Activated naive CD8-positive, alpha-beta T cell treated with anti-CD3 and anti-CD28 coated beads, Interleukin-2, amount 10 ng/mL, durations not matched to agents 7 days and 5 days (primary cell): Measurements from ENCODE around the gene CCDC57. TPM values are rescaled to one million over a fixed set of nuclear protein-coding genes. Genes with fewer than 3 reads are reported as not detected.

Experiments
- ATAC-seq: fragments of 150-1000 bp; cut with Tn5 transposase; one replicate; pipeline ENCODE4 v1.10.0; 2021; ENCODE audit warnings: low read depth, moderate library complexity
- POLR2A ChIA-PET: fragments of 350-600 bp; sonication (Branson Sonifier 250); formaldehyde crosslinking; loops from one replicate; lab custom pipeline; 2021; ENCODE audit warnings: antibody characterized with exemption; lab: Charles Lee
- DNase-seq: peaks from one replicate; pipeline ENCODE4 v3.0.0; 2021
- H3K27ac Mint-ChIP-seq: one replicate; pipeline ENCODE4 v1.8.0; 2022; ENCODE audit warnings: mild to moderate bottlenecking, mixed read lengths
- H3K27me3 Mint-ChIP-seq: one replicate; pipeline ENCODE4 v1.8.0; 2022; ENCODE audit warnings: mild to moderate bottlenecking, moderate library complexity, mixed read lengths
- H3K36me3 Mint-ChIP-seq: one replicate; pipeline ENCODE4 v1.8.0; 2021; ENCODE audit warnings: mild to moderate bottlenecking, mixed read lengths
- H3K4me1 Mint-ChIP-seq: one replicate; pipeline ENCODE4 v1.8.0; 2021; ENCODE audit warnings: mixed read lengths
- H3K4me3 Mint-ChIP-seq: one replicate; pipeline ENCODE4 v1.8.0; 2022; ENCODE audit warnings: mild to moderate bottlenecking, moderate library complexity, mixed read lengths
- H3K9me3 Mint-ChIP-seq: one replicate; pipeline ENCODE4 v1.8.0; 2021; ENCODE audit warnings: mixed read lengths
- total RNA-seq, 2 experiments: library from RNA; stranded (reverse); gene quantifications; one replicate each; pipeline ENCODE4 v1.2.3, GENCODE V29; 2021

The CCDC57 gene
- total RNA-seq, 2 experiments from 2014 or later: 79.5 to 81.7 TPM

DNA sequence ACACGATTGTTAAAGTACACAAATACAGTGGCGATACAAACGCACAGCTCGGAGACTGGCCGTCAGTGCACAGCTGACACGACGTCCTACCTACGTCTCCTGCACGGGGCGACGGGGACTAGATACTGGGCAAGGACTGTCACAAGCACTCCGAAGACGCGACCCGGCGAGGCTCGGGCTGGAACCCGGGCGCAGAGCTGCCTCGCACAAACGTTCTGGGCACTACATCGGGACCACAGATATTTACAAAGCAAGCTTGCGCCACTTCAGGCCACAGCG lies 30.0 kb upstream of the CCDC57 start:
- Mint-ChIP-seq H3K27ac (peak overlapping the region; percentile 42), H3K4me3 (no peak overlapping the region), H3K27me3 (no peaks in the 10 kb centered on the region), H3K9me3 (no peaks in the 10 kb centered on the region), H3K4me1 (peaks cover 30% of the 10 kb centered on the region), H3K36me3 (peaks cover 17% of the 10 kb centered on the region)
- POLR2A ChIA-PET: interaction anchor here (1.5 to 2.0 kb wide), 3 partner anchors 50 to 61 kb away, joined by 3 to 12 read pairs (median 6); no protein-coding TSS in a partner anchor
- no peak for ATAC-seq
- no peak for DNase-seq

DNA sequence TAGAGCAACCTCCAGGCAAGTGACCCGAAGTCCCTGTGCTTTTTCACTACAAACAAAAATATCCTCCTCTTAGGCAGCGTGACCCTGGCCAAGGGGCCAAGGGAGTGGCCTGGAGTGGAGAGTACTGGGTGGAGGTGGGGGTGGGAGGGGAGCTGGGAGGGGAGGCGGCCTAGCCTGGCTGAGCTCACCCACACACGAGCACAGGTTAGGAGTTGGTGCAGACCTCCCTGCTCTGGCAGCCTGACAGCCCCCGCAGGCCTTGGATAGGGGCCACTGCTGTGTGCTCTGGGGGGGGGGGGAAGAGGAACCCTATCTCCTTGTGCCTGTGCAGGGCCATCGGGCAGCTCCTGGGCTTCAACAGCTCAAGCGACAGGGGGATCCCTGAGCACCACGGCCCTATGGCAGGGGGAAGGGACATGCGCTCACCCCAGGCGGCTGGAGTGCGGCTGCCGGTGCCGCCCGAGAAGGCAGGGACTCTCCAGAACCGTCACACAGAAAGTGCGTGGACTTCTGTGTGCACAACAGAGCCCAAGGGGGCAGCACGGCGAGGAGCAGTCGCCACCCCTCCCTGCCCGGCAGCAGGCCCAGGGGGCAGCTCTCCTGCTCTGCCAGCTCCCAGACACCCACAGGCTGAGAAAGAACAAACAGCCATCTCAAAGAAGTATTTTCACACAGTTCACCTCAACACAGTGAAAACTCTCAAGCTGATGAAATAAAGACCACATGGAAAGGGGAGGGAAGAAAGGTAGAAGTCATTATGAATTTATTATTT lies 29.5 kb upstream of the CCDC57 start:
- POLR2A ChIA-PET: interaction anchor here (0.7 to 2.6 kb wide), 6 partner anchors 12 to 76 kb away, joined by 3 to 12 read pairs (median 6); partner anchors contain the start of genes CD7 and SLC16A3
- Mint-ChIP-seq H3K27ac (peak overlapping the region; percentile 85), H3K27me3 (no peaks in the 10 kb centered on the region), H3K36me3 (peaks cover 20% of the 10 kb centered on the region), H3K4me3 (no peak overlapping the region), H3K4me1 (peaks cover 32% of the 10 kb centered on the region), H3K9me3 (no peaks in the 10 kb centered on the region)
- DNase-seq: no peak
- no peak for ATAC-seq

DNA sequence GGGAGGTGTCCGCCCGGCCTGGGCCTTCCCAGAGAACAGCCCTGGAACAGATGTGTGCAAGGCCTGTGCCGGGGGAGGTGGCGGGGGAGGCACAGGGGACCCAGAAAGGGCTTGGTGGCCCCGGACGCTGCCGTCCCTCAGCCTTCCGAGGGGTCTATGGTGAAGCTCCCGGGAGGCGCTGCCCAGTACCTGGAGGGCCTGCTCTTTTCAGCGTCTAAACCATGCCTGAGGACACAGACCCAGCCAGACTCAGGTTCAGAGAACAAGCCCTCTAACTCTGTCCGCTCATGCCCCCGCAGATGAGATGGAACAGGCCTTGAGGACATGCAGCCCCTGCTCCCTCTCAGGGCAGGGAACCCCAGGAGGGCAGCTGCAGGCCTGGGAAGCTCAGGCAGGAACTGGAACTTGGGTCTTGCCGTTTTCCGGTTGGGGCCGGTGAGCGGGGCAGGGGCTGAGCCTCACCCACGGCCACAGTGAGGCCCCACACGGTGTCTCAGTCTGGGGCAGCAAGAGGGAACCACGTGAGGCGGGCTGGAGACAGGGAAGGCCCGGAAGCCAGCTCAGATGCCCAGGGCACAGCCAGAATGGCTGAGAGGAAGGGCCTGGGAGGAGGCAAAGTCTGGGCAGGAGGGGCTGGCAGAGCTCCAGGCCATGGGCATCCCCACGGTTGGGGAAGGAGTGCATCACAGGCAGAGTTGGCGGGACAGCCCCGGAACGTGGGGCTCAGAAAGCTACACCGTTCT lies 28.7 kb upstream of the CCDC57 start:
- ATAC-seq (no peak), DNase-seq (no peak)
- Mint-ChIP-seq H3K9me3 (no peaks in the 10 kb centered on the region), H3K27me3 (no peaks in the 10 kb centered on the region), H3K36me3 (peaks cover 22% of the 10 kb centered on the region), H3K4me3 (no peak overlapping the region), H3K27ac (peak overlapping the region; percentile 85), H3K4me1 (peaks cover 31% of the 10 kb centered on the region)
- POLR2A ChIA-PET: interaction anchor here (0.6 to 2.6 kb wide), 7 partner anchors 12 to 76 kb away, joined by 3 to 12 read pairs (median 5); partner anchors contain the start of genes CD7 and SLC16A3

DNA sequence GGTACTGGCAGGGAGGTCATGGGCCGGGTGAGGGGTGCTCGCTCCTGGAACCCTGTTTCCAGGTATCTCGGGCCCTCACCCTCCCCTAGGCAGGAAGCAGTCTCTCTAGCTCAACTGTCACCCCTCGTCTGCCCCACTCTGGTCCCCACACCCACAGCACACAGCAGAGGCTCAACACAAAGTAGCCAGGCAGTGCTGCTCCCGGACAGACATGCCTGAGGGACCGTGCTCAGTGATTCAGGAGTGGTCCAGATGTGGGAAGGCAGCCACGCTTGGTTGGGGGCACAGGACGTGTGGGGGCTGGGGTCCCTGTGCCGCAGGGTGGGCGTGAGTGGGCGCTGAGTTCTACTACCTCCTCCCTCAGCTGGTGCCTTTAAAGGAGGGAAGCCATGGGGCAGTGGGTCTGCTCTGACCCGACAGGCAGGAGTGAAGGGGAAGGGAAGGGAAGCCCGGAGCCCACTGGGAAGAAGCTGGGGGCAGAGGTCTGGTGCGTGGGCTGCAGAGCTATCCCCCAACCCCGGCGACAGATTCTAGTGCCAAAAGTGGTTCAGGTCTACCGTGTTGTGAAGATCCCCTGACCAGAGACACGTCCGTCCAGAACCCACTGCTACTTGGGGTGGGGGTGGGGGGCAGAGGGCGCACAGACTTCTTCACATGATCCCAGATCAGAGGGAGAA lies 28.0 kb upstream of the CCDC57 start:
- H3K27me3 Mint-ChIP-seq: no peaks in the 10 kb centered on the region
- H3K36me3 Mint-ChIP-seq: peaks cover 22% of the 10 kb centered on the region
- DNase-seq: no peak
- POLR2A ChIA-PET: interaction anchor here (1.2 to 2.6 kb wide), 5 partner anchors 11 to 77 kb away, joined by 4 to 12 read pairs (median 6); partner anchors contain the start of genes CD7, CSNK1D and SLC16A3
- peaks cover 31% of the 10 kb centered on the region for H3K4me1 Mint-ChIP-seq
- peak overlapping the region; percentile 22 for H3K4me3 Mint-ChIP-seq
- ATAC-seq: no peak
- H3K27ac Mint-ChIP-seq: peak overlapping the region; percentile 85
- H3K9me3 Mint-ChIP-seq: no peaks in the 10 kb centered on the region

DNA sequence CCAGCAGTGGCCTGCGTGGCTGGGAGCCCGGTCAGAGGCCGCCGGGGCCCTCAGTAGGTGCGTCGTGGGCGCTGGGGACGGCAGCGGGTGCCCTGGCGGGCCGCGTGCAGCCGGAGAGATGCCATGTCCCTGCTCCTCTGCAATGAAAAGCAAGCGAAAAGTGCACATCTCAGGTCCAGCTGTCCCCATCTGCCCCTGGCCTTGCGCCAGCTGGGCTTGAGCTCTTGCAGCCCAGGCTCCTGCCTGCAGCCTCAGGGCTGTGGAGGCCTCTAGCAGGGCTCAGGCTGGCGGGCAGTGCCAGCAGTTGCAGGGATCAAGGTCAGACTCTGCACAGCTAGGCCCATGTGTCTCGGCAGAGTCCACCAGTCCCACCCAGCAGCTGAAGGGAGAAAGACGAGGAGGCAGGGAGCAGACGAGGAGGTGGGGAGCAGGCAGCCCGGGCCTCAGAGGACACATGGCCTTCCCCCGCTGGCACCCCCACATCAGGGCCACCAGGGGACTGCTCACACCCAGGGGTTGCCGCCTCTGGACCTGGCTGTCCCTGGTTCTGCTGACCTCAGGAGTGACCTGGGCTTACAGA lies 27.4 kb upstream of the CCDC57 start:
- peak overlapping the region; percentile 85 for H3K27ac Mint-ChIP-seq
- DNase-seq (no peak), ATAC-seq (no peak)
- H3K27me3 Mint-ChIP-seq: no peaks in the 10 kb centered on the region
- H3K4me3 Mint-ChIP-seq: peak overlapping the region; percentile 22
- H3K9me3 Mint-ChIP-seq: no peaks in the 10 kb centered on the region
- H3K36me3 Mint-ChIP-seq: peaks cover 18% of the 10 kb centered on the region
- POLR2A ChIA-PET: interaction anchor here (1.2 to 2.6 kb wide), 3 partner anchors 10 to 77 kb away, joined by 4 to 10 read pairs (median 6); partner anchors contain the start of genes CD7, CSNK1D and SLC16A3
- peaks cover 32% of the 10 kb centered on the region for H3K4me1 Mint-ChIP-seq

DNA sequence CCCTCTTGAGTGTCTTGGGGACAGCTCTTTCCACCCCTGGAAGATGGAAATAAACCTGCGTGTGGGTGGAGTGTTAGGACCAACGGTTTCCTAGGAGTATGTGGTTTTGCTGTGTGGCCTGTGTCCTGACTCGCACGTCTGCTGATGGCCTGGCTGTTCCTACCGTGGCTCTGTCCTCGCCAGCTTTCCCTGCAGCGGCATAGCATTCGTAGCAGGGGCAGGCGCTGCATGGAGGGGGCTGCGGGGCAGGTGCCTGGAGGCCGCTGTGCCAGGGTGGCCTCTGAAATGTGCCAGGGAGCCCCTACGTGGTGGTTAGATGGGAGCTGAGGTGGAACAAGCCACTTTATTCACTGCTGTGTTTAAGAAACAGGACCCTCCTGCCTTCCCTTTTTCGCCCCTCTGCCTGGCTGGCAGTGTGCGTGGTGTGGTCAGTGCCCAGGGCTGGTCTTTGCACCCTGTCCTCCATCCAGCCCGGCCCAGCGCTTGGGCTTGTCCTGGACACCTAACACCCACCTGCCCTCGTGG lies 26.8 kb upstream of the CCDC57 start:
- ATAC-seq (no peak), DNase-seq (no peak)
- H3K4me3 Mint-ChIP-seq: peak overlapping the region; percentile 16
- POLR2A ChIA-PET: interaction anchor here (1.2 to 2.6 kb wide), 4 partner anchors 10 to 78 kb away, joined by 4 to 11 read pairs (median 8); partner anchors contain the start of genes CD7, CSNK1D and SLC16A3
- H3K27me3 Mint-ChIP-seq: no peaks in the 10 kb centered on the region
- peaks cover 33% of the 10 kb centered on the region for H3K4me1 Mint-ChIP-seq
- H3K36me3 Mint-ChIP-seq: peaks cover 14% of the 10 kb centered on the region
- H3K9me3 Mint-ChIP-seq: no peaks in the 10 kb centered on the region
- peak overlapping the region; percentile 85 for H3K27ac Mint-ChIP-seq

DNA sequence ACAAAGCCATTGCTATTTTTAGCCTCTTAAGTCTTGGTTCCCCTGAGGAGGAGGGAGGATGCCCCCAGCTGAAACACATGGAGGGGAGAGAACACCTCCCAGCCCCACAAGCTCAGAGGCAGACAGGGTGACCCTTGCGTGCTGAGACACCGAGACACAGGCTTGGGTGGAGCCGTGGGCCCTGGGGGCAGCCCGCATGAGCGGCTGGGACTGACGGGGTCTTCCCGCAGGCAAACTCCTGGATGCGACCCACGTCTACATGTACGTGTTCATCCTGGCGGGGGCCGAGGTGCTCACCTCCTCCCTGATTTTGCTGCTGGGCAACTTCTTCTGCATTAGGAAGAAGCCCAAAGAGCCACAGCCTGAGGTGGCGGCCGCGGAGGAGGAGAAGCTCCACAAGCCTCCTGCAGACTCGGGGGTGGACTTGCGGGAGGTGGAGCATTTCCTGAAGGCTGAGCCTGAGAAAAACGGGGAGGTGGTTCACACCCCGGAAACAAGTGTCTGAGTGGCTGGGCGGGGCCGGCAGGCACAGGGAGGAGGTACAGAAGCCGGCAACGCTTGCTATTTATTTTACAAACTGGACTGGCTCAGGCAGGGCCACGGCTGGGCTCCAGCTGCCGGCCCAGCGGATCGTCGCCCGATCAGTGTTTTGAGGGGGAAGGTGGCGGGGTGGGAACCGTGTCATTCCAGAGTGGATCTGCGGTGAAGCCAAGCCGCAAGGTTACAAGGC lies 26.0 kb upstream of the CCDC57 start:
- peak; percentile 74 for DNase-seq
- no peaks in the 10 kb centered on the region for H3K27me3 Mint-ChIP-seq
- peak overlapping the region; percentile 43 for H3K4me3 Mint-ChIP-seq
- ATAC-seq: peak; percentile 65
- peaks cover 29% of the 10 kb centered on the region for H3K4me1 Mint-ChIP-seq
- H3K27ac Mint-ChIP-seq: peak overlapping the region; percentile 62
- peaks cover 9% of the 10 kb centered on the region for H3K36me3 Mint-ChIP-seq
- H3K9me3 Mint-ChIP-seq: no peaks in the 10 kb centered on the region
- POLR2A ChIA-PET: interaction anchor here (1.0 to 2.4 kb wide), 6 partner anchors 9 to 215 kb away, joined by 3 to 11 read pairs (median 4); partner anchors contain the start of genes CCDC57 and SLC16A3

DNA sequence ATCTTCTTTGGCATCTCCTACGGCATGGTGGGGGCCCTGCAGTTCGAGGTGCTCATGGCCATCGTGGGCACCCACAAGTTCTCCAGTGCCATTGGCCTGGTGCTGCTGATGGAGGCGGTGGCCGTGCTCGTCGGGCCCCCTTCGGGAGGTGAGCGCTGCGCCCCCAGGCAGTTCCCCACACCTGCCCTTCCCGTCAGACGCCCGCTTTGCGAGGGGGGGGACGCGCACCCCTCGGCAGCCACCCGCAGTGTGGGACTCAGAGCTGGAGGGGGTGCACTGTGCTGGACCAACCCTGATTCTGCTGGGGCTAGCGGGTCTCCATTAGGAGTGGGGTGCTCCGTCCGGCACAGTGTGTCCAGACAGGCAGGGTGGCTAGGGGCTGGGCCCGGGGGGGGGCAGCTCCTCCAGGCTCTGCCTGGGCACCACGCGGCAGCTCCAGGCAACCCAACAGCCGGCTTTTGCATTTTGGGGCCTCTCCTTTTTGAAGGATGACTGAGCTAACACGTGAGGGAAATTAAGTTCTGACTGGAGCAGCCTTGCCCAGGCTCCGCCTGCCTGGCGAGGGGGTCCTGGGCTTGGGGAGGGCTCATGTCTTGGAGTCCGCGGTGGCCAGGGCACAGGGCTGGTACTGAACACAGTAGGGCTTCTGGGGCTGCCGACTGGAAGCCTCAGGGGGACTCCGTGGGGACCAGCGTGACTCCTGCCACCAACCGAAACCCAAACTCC lies 25.3 kb upstream of the CCDC57 start:
- Mint-ChIP-seq H3K4me1 (peaks cover 33% of the 10 kb centered on the region), H3K27ac (peak overlapping the region; percentile 45), H3K36me3 (peaks cover 9% of the 10 kb centered on the region), H3K27me3 (no peaks in the 10 kb centered on the region), H3K4me3 (peak overlapping the region; percentile 43), H3K9me3 (no peaks in the 10 kb centered on the region)
- DNase-seq (no peak), ATAC-seq (no peak)
- POLR2A ChIA-PET: interaction anchor here (1.0 to 2.4 kb wide), 6 partner anchors 8 to 214 kb away, joined by 3 to 11 read pairs (median 4); partner anchors contain the start of genes CCDC57 and SLC16A3

DNA sequence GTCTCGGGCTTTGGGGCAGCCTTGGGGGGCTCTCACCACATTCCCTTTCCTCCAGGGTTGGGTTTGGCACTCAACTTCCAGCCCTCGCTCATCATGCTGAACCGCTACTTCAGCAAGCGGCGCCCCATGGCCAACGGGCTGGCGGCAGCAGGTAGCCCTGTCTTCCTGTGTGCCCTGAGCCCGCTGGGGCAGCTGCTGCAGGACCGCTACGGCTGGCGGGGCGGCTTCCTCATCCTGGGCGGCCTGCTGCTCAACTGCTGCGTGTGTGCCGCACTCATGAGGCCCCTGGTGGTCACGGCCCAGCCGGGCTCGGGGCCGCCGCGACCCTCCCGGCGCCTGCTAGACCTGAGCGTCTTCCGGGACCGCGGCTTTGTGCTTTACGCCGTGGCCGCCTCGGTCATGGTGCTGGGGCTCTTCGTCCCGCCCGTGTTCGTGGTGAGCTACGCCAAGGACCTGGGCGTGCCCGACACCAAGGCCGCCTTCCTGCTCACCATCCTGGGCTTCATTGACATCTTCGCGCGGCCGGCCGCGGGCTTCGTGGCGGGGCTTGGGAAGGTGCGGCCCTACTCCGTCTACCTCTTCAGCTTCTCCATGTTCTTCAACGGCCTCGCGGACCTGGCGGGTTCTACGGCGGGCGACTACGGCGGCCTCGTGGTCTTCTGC lies 24.6 kb upstream of the CCDC57 start:
- DNase-seq (no peak), ATAC-seq (no peak)
- H3K36me3 Mint-ChIP-seq: peaks cover 5% of the 10 kb centered on the region
- no peaks in the 10 kb centered on the region for H3K27me3 Mint-ChIP-seq
- peak overlapping the region; percentile 45 for H3K27ac Mint-ChIP-seq
- peaks cover 30% of the 10 kb centered on the region for H3K4me1 Mint-ChIP-seq
- no peaks in the 10 kb centered on the region for H3K9me3 Mint-ChIP-seq
- POLR2A ChIA-PET: interaction anchor here (1.2 to 2.4 kb wide), 5 partner anchors 8 to 61 kb away, joined by 3 to 13 read pairs (median 5); partner anchors contain the start of gene SLC16A3
- H3K4me3 Mint-ChIP-seq: peak overlapping the region; percentile 42

DNA sequence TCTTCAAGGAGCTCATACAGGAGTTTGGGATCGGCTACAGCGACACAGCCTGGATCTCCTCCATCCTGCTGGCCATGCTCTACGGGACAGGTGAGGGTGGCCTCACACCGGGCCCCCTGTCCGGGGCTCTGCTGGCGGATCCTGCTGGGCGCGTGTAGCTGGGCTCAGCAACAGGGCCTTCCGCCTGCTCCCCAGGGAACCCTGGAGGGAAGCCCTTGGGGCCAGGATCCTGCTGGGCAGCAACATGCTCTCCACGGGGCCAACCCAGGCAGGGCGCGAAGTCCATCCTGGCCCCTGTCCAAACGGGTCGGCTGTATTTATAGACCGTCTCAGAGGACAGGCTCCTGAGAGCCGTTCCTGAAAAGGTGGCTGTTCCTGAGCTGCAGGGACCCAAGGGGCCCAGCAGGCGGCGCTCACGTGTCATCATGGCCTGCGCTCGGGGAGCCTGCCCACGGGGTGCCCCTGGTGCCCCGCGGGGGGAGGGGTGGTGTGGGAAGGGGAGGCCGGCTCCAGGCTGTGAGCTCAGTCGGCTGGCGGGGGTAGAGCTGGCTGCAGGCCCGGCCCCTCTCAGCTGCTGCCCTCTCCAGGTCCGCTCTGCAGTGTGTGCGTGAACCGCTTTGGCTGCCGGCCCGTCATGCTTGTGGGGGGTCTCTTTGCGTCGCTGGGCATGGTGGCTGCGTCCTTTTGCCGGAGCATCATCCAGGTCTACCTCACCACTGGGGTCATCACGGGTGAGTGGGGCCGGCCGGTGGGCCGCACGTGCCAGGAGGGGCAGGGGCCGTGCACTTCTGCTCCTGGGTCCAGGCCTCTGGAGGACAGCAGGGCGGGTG lies 23.7 kb upstream of the CCDC57 start:
- Mint-ChIP-seq H3K36me3 (peaks cover 5% of the 10 kb centered on the region), H3K27me3 (no peaks in the 10 kb centered on the region), H3K9me3 (no peaks in the 10 kb centered on the region), H3K4me1 (peaks cover 26% of the 10 kb centered on the region), H3K27ac (no peak overlapping the region), H3K4me3 (no peak overlapping the region)
- DNase-seq (peak; percentile 81), ATAC-seq (no peak)
- POLR2A ChIA-PET: interaction anchor here (0.6 to 2.4 kb wide), 8 partner anchors 20 to 525 kb away, joined by 3 to 13 read pairs (median 5); partner anchors contain the start of gene CD7
